Stomach smooth muscle (tissue), 2 donors: ENCODE results near the gene MORC1.

Source experiments
- H3K27ac ChIP-seq: one replicate; pipeline ENCODE4 v1.7.0; 2013; ENCODE audit warnings: mild to moderate bottlenecking, low read length, inconsistent platforms
- H3K27me3 ChIP-seq, 2 donors: one replicate each; pipeline ENCODE4 v1.7.0; 2013; ENCODE audit warnings: low read length in 2 of 2; ENCODE audit not compliant: insufficient read depth in 2 of 2, control insufficient read depth in 1 of 2
- H3K36me3 ChIP-seq, 2 donors: one replicate each; pipeline ENCODE4 v1.7.0; 2013; ENCODE audit warnings: low read length in 2 of 2; ENCODE audit not compliant: control insufficient read depth in 2 of 2, insufficient read depth in 2 of 2
- H3K4me1 ChIP-seq: one replicate; pipeline ENCODE4 v1.7.0; 2013; ENCODE audit warnings: low read length; ENCODE audit not compliant: control insufficient read depth, insufficient read depth
- H3K4me3 ChIP-seq, 2 donors: one replicate each; pipeline ENCODE4 v1.7.0; 2013; ENCODE audit warnings: low read length in 2 of 2
- H3K9ac ChIP-seq, 2 donors: one replicate each; pipeline ENCODE4 v1.7.0; 2013; ENCODE audit warnings: low read length in 2 of 2, mild to moderate bottlenecking in 1 of 2
- H3K9me3 ChIP-seq, 2 donors: one replicate each; pipeline ENCODE4 v1.7.0; 2013; ENCODE audit warnings: low read length in 2 of 2; ENCODE audit not compliant: control insufficient read depth in 2 of 2
- donor health status: healthy.
- donor health status: Pancreatic carcinoma.

The MORC1 gene

GRCh38 chr3:109071350-109072142 lies 46.4 kb downstream of the MORC1 start:
- Histone ChIP-seq H3K36me3 (no peaks in the 10 kb centered on the region), H3K9me3 (no peaks in the 10 kb centered on the region), H3K4me3 (no peak overlapping the region), H3K27me3 (no peaks in the 10 kb centered on the region), H3K4me1 (peaks cover 5% of the 10 kb centered on the region), H3K9ac (no peak overlapping the region), H3K27ac (no peak overlapping the region)

GRCh38 chr3:109070211-109070610 lies 47.7 kb downstream of the MORC1 start:
- H3K9me3 ChIP-seq = no peaks in the 10 kb centered on the region
- H3K4me1 ChIP-seq = peaks cover 5% of the 10 kb centered on the region
- no peaks in the 10 kb centered on the region for H3K27me3 ChIP-seq
- no peak overlapping the region for H3K9ac ChIP-seq
- no peak overlapping the region for H3K27ac ChIP-seq
- H3K36me3 ChIP-seq = no peaks in the 10 kb centered on the region
- no peak overlapping the region for H3K4me3 ChIP-seq

- Histone ChIP-seq H3K27me3 (no peaks in the 10 kb centered on the region), H3K36me3 (no peaks in the 10 kb centered on the region), H3K9me3 (no peaks in the 10 kb centered on the region), H3K27ac (no peak overlapping the region), H3K9ac (no peak overlapping the region), H3K4me3 (no peak overlapping the region), H3K4me1 (peaks cover 5% of the 10 kb centered on the region)
Measured at GRCh38 chr3:109066864-109067263, 51.1 kb downstream of the MORC1 start.

- Histone ChIP-seq H3K9me3 (no peaks in the 10 kb centered on the region), H3K36me3 (no peaks in the 10 kb centered on the region), H3K9ac (no peak overlapping the region), H3K27me3 (no peaks in the 10 kb centered on the region), H3K27ac (no peak overlapping the region), H3K4me1 (no peaks in the 10 kb centered on the region), H3K4me3 (no peak overlapping the region)
Measured at GRCh38 chr3:109059264-109059663, 58.7 kb downstream of the MORC1 start.

GRCh38 chr3:109057616-109058015 lies 60.3 kb downstream of the MORC1 start:
- Histone ChIP-seq H3K27me3 (no peaks in the 10 kb centered on the region), H3K36me3 (no peaks in the 10 kb centered on the region), H3K27ac (no peak overlapping the region), H3K9me3 (peaks cover 0 to 3% of the 10 kb centered on the region in 2 donors), H3K4me3 (no peak overlapping the region), H3K4me1 (no peaks in the 10 kb centered on the region), H3K9ac (no peak overlapping the region)

GRCh38 chr3:109057056-109057455 lies 60.9 kb downstream of the MORC1 start:
- Histone ChIP-seq H3K4me1 (no peaks in the 10 kb centered on the region), H3K36me3 (no peaks in the 10 kb centered on the region), H3K4me3 (no peak overlapping the region), H3K27ac (no peak overlapping the region), H3K9me3 (peaks cover 0 to 3% of the 10 kb centered on the region in 2 donors), H3K9ac (no peak overlapping the region), H3K27me3 (no peaks in the 10 kb centered on the region)

GRCh38 chr3:109050591-109051167 lies 67.3 kb downstream of the MORC1 start:
- Histone ChIP-seq H3K4me1 (no peaks in the 10 kb centered on the region), H3K27me3 (no peaks in the 10 kb centered on the region), H3K9me3 (peaks cover 0 to 3% of the 10 kb centered on the region in 2 donors), H3K36me3 (no peaks in the 10 kb centered on the region), H3K9ac (no peak overlapping the region), H3K4me3 (no peak overlapping the region), H3K27ac (no peak overlapping the region)

GRCh38 chr3:109047366-109047765 lies 70.6 kb downstream of the MORC1 start:
- no peak overlapping the region for H3K9ac ChIP-seq
- H3K36me3 ChIP-seq = no peaks in the 10 kb centered on the region
- no peaks in the 10 kb centered on the region for H3K27me3 ChIP-seq
- H3K4me3 ChIP-seq = no peak overlapping the region
- H3K27ac ChIP-seq = no peak overlapping the region
- no peaks in the 10 kb centered on the region for H3K9me3 ChIP-seq
- no peaks in the 10 kb centered on the region for H3K4me1 ChIP-seq

GRCh38 chr3:109045271-109046040 lies 72.5 kb downstream of the MORC1 start:
- Histone ChIP-seq H3K36me3 (no peaks in the 10 kb centered on the region), H3K4me3 (no peak overlapping the region), H3K27ac (no peak overlapping the region), H3K4me1 (no peaks in the 10 kb centered on the region), H3K9ac (no peak overlapping the region), H3K9me3 (no peaks in the 10 kb centered on the region), H3K27me3 (no peaks in the 10 kb centered on the region)

GRCh38 chr3:109035082-109035481 lies 82.9 kb downstream of the MORC1 start:
- H3K4me1 ChIP-seq = no peaks in the 10 kb centered on the region
- H3K4me3 ChIP-seq = no peak overlapping the region
- no peaks in the 10 kb centered on the region for H3K9me3 ChIP-seq
- no peak overlapping the region for H3K27ac ChIP-seq
- no peak overlapping the region for H3K9ac ChIP-seq
- peaks cover 0 to 3% of the 10 kb centered on the region in 2 donors for H3K27me3 ChIP-seq
- H3K36me3 ChIP-seq = no peaks in the 10 kb centered on the region
